ENCODE results near the gene RNF14.

GRCh38 chr5:142006363-142007236 is 37.7 kb downstream of the RNF14 start:
- no peak for TF ChIP-seq CTCF (IDR thresholded peaks at IDR 0.05)
- no peak for TF ChIP-seq POLR2A (IDR thresholded peaks at IDR 0.05)

Data from right lobe of liver (tissue), 4 donors.